ENCODE data around the gene LEKR1. TPM values are rescaled to one million over a fixed set of nuclear protein-coding genes. Genes with fewer than 3 reads are reported as not detected.

LEKR1 gene
- total RNA-seq, 1 donor from 2014 or later = not detected

- intact Hi-C loops (cut with DNase I) = no loop called here
- Histone ChIP-seq H3K4me1 (peaks cover 12 to 27% of the 10 kb centered on the region in 2 donors), H3K4me3 (no peak overlapping the region), H3K27ac (peak overlapping the region in 1 of 2 donors; percentile 18), H3K36me3 (no peaks in the 10 kb centered on the region), H3K9me3 (no peaks in the 10 kb centered on the region), H3K27me3 (no peaks in the 10 kb centered on the region)
- DNase-seq (ENCODE audit: low spot score in 2 of 2) = no peak
- no peak for TF ChIP-seq CTCF (IDR thresholded peaks at IDR 0.05)
These were observed 265.1 kb downstream of the LEKR1 start for GRCh38 chr3:157091083-157091833.

GRCh38 chr3:157092230-157092629 is 266.1 kb downstream of the LEKR1 start:
- H3K36me3 ChIP-seq = no peaks in the 10 kb centered on the region
- no peaks in the 10 kb centered on the region for H3K9me3 ChIP-seq
- no peak for DNase-seq (ENCODE audit: low spot score in 2 of 2)
- H3K4me3 ChIP-seq = no peak overlapping the region
- intact Hi-C loops (cut with DNase I) = no loop called here
- H3K4me1 ChIP-seq = peaks cover 12 to 20% of the 10 kb centered on the region in 2 donors
- H3K27me3 ChIP-seq = no peaks in the 10 kb centered on the region
- TF ChIP-seq CTCF (IDR thresholded peaks at IDR 0.05) = no peak
- H3K27ac ChIP-seq = no peak overlapping the region

GRCh38 chr3:157093096-157093495 is 266.9 kb downstream of the LEKR1 start:
- DNase-seq (ENCODE audit: low spot score in 2 of 2) = no peak
- intact Hi-C loops (cut with DNase I) = no loop called here
- Histone ChIP-seq H3K4me3 (no peak overlapping the region), H3K4me1 (peaks cover 6 to 11% of the 10 kb centered on the region in 2 donors), H3K27ac (no peak overlapping the region), H3K36me3 (no peaks in the 10 kb centered on the region), H3K9me3 (no peaks in the 10 kb centered on the region), H3K27me3 (no peaks in the 10 kb centered on the region)
- no peak for TF ChIP-seq CTCF (IDR thresholded peaks at IDR 0.05)

- Histone ChIP-seq H3K27me3 (no peaks in the 10 kb centered on the region), H3K4me3 (no peak overlapping the region), H3K4me1 (peaks cover 3 to 9% of the 10 kb centered on the region in 2 donors), H3K36me3 (no peaks in the 10 kb centered on the region), H3K27ac (no peak overlapping the region), H3K9me3 (no peaks in the 10 kb centered on the region)
- no peak for TF ChIP-seq CTCF (IDR thresholded peaks at IDR 0.05)
- no peak for DNase-seq (ENCODE audit: low spot score in 2 of 2)
- intact Hi-C loops (cut with DNase I) = no loop called here
These were observed 268.1 kb downstream of the LEKR1 start for GRCh38 chr3:157094301-157094700.

- H3K27ac ChIP-seq = no peak overlapping the region
- H3K36me3 ChIP-seq = no peaks in the 10 kb centered on the region
- peaks cover 3 to 7% of the 10 kb centered on the region in 2 donors for H3K4me1 ChIP-seq
- DNase-seq (ENCODE audit: low spot score in 2 of 2) = no peak
- H3K27me3 ChIP-seq = no peaks in the 10 kb centered on the region
- no peak overlapping the region for H3K4me3 ChIP-seq
- intact Hi-C loops (cut with DNase I) = no loop called here
- no peak for TF ChIP-seq CTCF (IDR thresholded peaks at IDR 0.05)
- no peaks in the 10 kb centered on the region for H3K9me3 ChIP-seq
These were observed 268.8 kb downstream of the LEKR1 start for GRCh38 chr3:157094751-157095480.

Other genes starting within 250 kb of the LEKR1 start
- 7.2 TPM for gene TIPARP, start 151.8 kb upstream of the LEKR1 start, total RNA-seq